ENCODE measurements around the gene FUCA1. TPM values are rescaled to one million over a fixed set of nuclear protein-coding genes. Genes with fewer than 3 reads are reported as not detected.
A peak's percentile ranks its signal among the peaks of the same experiment; 100 is the strongest.

The FUCA1 gene
- polyA plus RNA-seq, 3 donors = 24.2 to 97.7 (median 96.6) TPM

DNA sequence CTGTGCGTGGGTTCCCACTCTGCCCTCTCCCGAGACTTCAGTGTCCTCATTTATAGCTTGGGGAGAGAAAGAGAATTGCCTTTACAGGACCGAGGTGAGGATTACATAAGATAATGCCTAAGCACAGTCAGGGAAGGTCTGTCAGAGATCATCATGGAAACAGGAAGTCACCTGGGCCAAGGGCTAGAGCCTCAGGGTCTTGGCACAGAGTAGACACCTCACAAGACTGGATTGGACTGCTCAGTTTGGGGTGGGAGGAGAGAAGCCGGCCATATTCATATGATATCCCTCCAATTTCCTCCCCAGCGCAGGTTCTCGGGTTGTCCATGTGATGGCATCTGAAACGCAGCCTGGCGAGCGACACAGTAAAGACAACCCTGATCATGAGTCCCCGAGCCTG is 41.3 kb upstream of the FUCA1 start:
- no peaks in the 10 kb centered on the region for H4K20me1 ChIP-seq (ENCODE audit: insufficient read depth, low read length)
- H3K36me3 Mint-ChIP-seq = peaks cover 0 to 9% of the 10 kb centered on the region in 2 donors
- H3K4me3 ChIP-seq (replicated peaks in 1 of 3; ENCODE audit: low read depth in 2 of 3, low read length in 3 of 3) = peak overlapping the region in 1 of 3 experiments; percentile 15
- H3K36me3 ChIP-seq (replicated peaks in 1 of 2; ENCODE audit: control insufficient read depth in 1 of 2, insufficient read depth in 2 of 2, low read length in 2 of 2) = no peaks in the 10 kb centered on the region
- H3K4me1 Mint-ChIP-seq = peaks cover 76% of the 10 kb centered on the region
- H3K9me3 Mint-ChIP-seq = peaks cover 0 to 2% (median 0%) of the 10 kb centered on the region in 7 donors
- peak overlapping the region; percentile 61 for H3K4me2 ChIP-seq (replicated peaks; ENCODE audit: extremely low read depth, low read length, poor library complexity, severe bottlenecking)
- peak in 2 of 3 donors; percentile 40 to 44 for DNase-seq
- 78% methylated on average over 7 of the region's 10 CpGs for WGBS (ENCODE audit: insufficient coverage)
- H3K27ac Mint-ChIP-seq = peak overlapping the region; percentile 86 to 95 (median 91)
- TF ChIP-seq CTCF (IDR thresholded peaks at IDR 0.05) = no peak
- peak overlapping the region; percentile 58 to 90 for H3K27ac ChIP-seq (ENCODE audit: low read depth in 1 of 2, low read length in 2 of 2)
- H2AFZ ChIP-seq (ENCODE audit: insufficient read depth, low read depth, low read length, poor library complexity, severe bottlenecking) = peak overlapping the region; percentile 58
- no peaks in the 10 kb centered on the region for H3K79me2 ChIP-seq (ENCODE audit: insufficient read depth, low read length)
- H3K4me3 Mint-ChIP-seq = peak overlapping the region; percentile 57 to 81
- peaks cover under 1 to 5% (median 3%) of the 10 kb centered on the region in 3 donors for H3K27me3 Mint-ChIP-seq (ENCODE audit: low read depth in 3 of 3)
- H3K9ac ChIP-seq (ENCODE audit: insufficient read depth, low read length, poor library complexity, severe bottlenecking) = peak overlapping the region; percentile 61
- intact Hi-C loops (cut with micrococcal nuclease) = no loop called here
- no peaks in the 10 kb centered on the region for H3K9me3 ChIP-seq (replicated peaks in 1 of 2; ENCODE audit: control insufficient read depth in 1 of 2, insufficient read depth in 1 of 2, low read length in 2 of 2)
- no peaks in the 10 kb centered on the region for H3K27me3 ChIP-seq (ENCODE audit: control insufficient read depth in 2 of 2, insufficient read depth in 2 of 2, low read length in 2 of 2)
- H3K4me1 ChIP-seq (ENCODE audit: control insufficient read depth in 1 of 2, insufficient read depth in 2 of 2, low read length in 2 of 2) = peaks cover 67 to 69% of the 10 kb centered on the region in 2 donors

DNA sequence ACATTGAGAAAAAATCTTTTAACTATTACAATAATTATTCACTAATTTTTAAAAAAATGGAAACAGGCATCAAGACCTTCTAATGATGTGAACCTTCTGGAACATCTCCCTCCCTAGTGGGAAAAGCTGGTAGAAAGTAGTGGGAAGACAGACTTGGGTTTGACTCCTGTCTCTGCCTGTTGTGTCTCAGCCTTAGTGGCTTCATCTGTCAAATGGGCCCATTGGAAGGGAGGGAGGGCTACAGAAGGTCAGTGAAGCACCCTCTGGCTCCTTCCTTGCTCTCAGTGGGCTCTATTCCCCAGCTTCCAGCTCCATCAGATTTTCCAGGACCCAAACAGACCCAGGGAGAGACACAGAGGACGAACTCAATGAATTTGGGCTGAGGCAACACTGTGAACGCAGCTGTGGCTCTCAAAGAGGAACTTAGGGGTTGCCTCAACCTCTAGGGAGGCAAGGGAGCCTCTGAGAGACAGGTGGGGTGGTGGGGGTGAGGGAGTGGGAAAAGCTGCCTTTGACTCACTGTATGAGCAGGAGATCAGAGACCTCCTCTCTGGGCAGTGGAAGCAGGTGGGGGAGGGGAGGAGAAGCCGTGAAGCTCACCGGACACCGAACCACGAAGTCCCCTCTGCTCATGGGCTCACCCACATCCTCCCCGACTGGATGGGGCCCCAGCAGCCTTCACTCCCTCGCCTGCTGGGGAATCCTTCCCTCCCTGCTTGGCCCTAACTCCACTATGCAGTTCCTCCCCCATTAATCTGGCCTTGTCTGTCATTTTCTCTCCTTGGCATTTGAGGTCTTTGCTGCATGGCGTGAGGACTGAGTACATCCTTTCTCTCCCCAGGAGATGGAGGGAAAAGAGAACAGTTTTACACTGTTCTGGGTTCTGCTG is 40.6 kb upstream of the FUCA1 start:
- H3K27ac ChIP-seq (ENCODE audit: low read depth in 1 of 2, low read length in 2 of 2) = peak overlapping the region; percentile 58 to 90
- H3K4me2 ChIP-seq (replicated peaks; ENCODE audit: extremely low read depth, low read length, poor library complexity, severe bottlenecking) = peak overlapping the region; percentile 61

More for the DNA sequence above, 40.6 kb upstream of the FUCA1 start:
- H3K9me3 Mint-ChIP-seq = peaks cover 0 to 7% (median 0%) of the 10 kb centered on the region in 7 donors
- peak overlapping the region; percentile 58 for H2AFZ ChIP-seq (ENCODE audit: insufficient read depth, low read depth, low read length, poor library complexity, severe bottlenecking)
- H3K36me3 Mint-ChIP-seq = peaks cover 3 to 13% of the 10 kb centered on the region in 2 donors
- H3K9ac ChIP-seq (ENCODE audit: insufficient read depth, low read length, poor library complexity, severe bottlenecking) = peak overlapping the region; percentile 61
- no peak for TF ChIP-seq CTCF (IDR thresholded peaks at IDR 0.05)
- H3K79me2 ChIP-seq (ENCODE audit: insufficient read depth, low read length) = no peaks in the 10 kb centered on the region
- H3K27me3 ChIP-seq (ENCODE audit: control insufficient read depth in 2 of 2, insufficient read depth in 2 of 2, low read length in 2 of 2) = peaks cover 3 to 4% of the 10 kb centered on the region in 2 donors
- 0% methylated on average over 4 of the region's 9 CpGs for WGBS (ENCODE audit: insufficient coverage)
- H3K9me3 ChIP-seq (replicated peaks in 1 of 2; ENCODE audit: control insufficient read depth in 1 of 2, insufficient read depth in 1 of 2, low read length in 2 of 2) = no peaks in the 10 kb centered on the region
- H3K4me3 ChIP-seq (replicated peaks in 1 of 3; ENCODE audit: low read depth in 2 of 3, low read length in 3 of 3) = peak overlapping the region in 1 of 3 experiments; percentile 15
- H4K20me1 ChIP-seq (ENCODE audit: insufficient read depth, low read length) = no peaks in the 10 kb centered on the region
- peak; percentile 70 to 84 (median 79) for DNase-seq
- peaks cover 72% of the 10 kb centered on the region for H3K4me1 Mint-ChIP-seq
- peak overlapping the region; percentile 86 to 95 (median 91) for H3K27ac Mint-ChIP-seq
- H3K36me3 ChIP-seq (replicated peaks in 1 of 2; ENCODE audit: control insufficient read depth in 1 of 2, insufficient read depth in 2 of 2, low read length in 2 of 2) = no peaks in the 10 kb centered on the region
- peaks cover 7 to 12% (median 11%) of the 10 kb centered on the region in 3 donors for H3K27me3 Mint-ChIP-seq (ENCODE audit: low read depth in 3 of 3)
- H3K4me3 Mint-ChIP-seq = peak overlapping the region; percentile 57 to 81
- intact Hi-C loops (cut with micrococcal nuclease) = no loop called here
- peaks cover 62 to 64% of the 10 kb centered on the region in 2 donors for H3K4me1 ChIP-seq (ENCODE audit: control insufficient read depth in 1 of 2, insufficient read depth in 2 of 2, low read length in 2 of 2)

All from CD14-positive monocyte (primary cell).